Measurements from ENCODE around the gene ZXDC. TPM values are rescaled to one million over a fixed set of nuclear protein-coding genes. Genes with fewer than 3 reads are reported as not detected.

ZXDC gene
- total and polyA plus RNA-seq, 2 donors from 2014 or later = 11.4 to 44.8 TPM

DNA sequence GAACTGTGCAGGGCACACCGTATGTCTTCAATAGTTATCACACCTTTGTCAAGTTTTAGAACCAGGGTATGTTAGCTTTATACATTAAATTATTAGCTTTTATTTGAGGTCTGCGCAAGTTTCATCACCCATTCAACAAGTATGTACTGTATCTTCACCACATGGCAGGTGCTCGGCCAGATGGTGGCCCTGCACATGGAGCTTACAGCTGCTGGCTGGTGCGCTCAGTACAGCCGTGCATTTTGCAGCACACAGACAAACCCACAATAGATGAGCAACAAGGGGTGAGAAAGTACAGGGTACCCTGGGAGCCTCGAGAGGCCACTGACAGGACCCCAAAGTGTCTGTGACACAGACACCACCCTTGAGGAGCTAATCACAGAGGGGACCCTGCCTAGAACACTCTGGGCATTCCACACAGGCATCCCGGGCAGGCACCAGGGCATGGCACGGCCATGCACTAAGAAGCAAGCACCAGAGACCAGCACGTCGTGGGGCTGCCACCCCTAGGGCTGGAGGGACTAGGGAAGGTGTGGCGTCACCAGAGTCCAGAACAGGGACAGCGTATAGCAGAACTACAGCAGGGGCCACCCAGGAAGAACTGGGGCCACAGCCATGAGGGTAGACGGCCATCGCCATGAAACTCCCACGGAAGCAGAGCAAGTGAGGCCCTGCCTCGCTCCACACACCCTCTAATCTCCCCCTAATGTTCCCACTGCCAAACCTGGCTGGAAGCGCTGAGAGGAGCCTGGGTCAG is 27.4 kb downstream of the ZXDC start:
- intact Hi-C loops (cut with DNase I) = no loop called here
- no peak overlapping the region for H3K4me3 ChIP-seq (ENCODE audit: low read length in 3 of 3)
- H3K27me3 ChIP-seq (ENCODE audit: control insufficient read depth, insufficient read depth, low read length) = no peaks in the 10 kb centered on the region
- peaks cover 0 to 23% (median 15%) of the 10 kb centered on the region in 3 donors for H3K36me3 ChIP-seq (ENCODE audit: control insufficient read depth in 2 of 3, insufficient read depth in 3 of 3, low read length in 3 of 3)
- H3K9ac ChIP-seq (ENCODE audit: low read length in 3 of 3) = no peak overlapping the region
- no peak for TF ChIP-seq CTCF (IDR thresholded peaks at IDR 0.05; ENCODE audit: borderline replicate concordance, extremely low read depth, insufficient read depth)
- DNase-seq (no peak), FAIRE-seq (no peak)
- no peak overlapping the region for H3K27ac ChIP-seq (ENCODE audit: low read depth in 2 of 2, low read length in 2 of 2)
- no peaks in the 10 kb centered on the region for H3K9me3 ChIP-seq (ENCODE audit: control insufficient read depth in 2 of 3, insufficient read depth in 1 of 3, low read length in 3 of 3)
- peaks cover 0 to 5% (median 0%) of the 10 kb centered on the region in 3 donors for H3K4me1 ChIP-seq (ENCODE audit: control insufficient read depth in 2 of 3, insufficient read depth in 2 of 3, low read depth in 1 of 3, low read length in 3 of 3)

DNA sequence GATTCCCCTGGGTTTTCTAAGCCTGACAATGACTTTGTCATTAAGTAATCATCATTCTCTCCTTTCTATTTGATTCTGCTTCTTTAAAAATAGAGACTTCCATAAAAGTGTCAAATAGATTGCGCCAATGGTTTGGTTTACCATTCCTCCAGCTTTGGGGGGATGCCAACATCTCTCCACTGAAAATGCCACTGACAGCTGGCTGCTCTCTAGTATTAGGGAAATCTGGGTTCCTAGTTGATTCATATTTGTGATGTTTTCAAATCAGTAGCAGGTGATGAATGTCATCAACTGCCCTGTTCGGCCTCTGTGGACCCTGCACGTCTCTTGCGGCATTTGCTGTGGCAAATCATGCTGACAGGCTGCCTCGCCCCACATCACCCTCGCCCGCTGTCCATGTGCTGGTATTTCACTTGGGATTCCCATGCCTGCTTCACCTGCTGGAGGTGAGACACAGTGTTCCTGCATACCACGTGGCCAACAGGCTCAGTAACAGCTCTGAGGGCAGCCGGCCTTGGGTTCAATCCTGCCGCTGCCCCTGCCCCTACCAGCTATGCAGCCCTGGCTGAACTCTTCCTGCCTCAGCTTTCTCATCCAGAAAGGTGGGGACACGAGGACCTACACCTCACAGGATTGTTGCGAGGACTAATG is 28.1 kb downstream of the ZXDC start:
- DNase-seq = no peak
- no peak overlapping the region for H3K4me3 ChIP-seq (ENCODE audit: low read length in 3 of 3)
- H3K36me3 ChIP-seq (ENCODE audit: control insufficient read depth in 2 of 3, insufficient read depth in 3 of 3, low read length in 3 of 3) = peaks cover 0 to 28% (median 15%) of the 10 kb centered on the region in 3 donors
- no peaks in the 10 kb centered on the region for H3K9me3 ChIP-seq (ENCODE audit: control insufficient read depth in 2 of 3, insufficient read depth in 1 of 3, low read length in 3 of 3)
- TF ChIP-seq CTCF (IDR thresholded peaks at IDR 0.05; ENCODE audit: borderline replicate concordance, extremely low read depth, insufficient read depth) = no peak
- H3K9ac ChIP-seq (ENCODE audit: low read length in 3 of 3) = no peak overlapping the region
- H3K27ac ChIP-seq (ENCODE audit: low read depth in 2 of 2, low read length in 2 of 2) = no peak overlapping the region
- H3K4me1 ChIP-seq (ENCODE audit: control insufficient read depth in 2 of 3, insufficient read depth in 2 of 3, low read depth in 1 of 3, low read length in 3 of 3) = peaks cover 0 to 5% (median 0%) of the 10 kb centered on the region in 3 donors
- H3K27me3 ChIP-seq (ENCODE audit: control insufficient read depth, insufficient read depth, low read length) = no peaks in the 10 kb centered on the region
- FAIRE-seq = no peak
- intact Hi-C loops (cut with DNase I) = no loop called here

GRCh38 chr3:126446791-126447190 is 28.9 kb downstream of the ZXDC start:
- Histone ChIP-seq H3K36me3 (ENCODE audit: control insufficient read depth in 2 of 3, insufficient read depth in 3 of 3, low read length in 3 of 3) (peaks cover 0 to 27% (median 12%) of the 10 kb centered on the region in 3 donors), H3K9me3 (ENCODE audit: control insufficient read depth in 2 of 3, insufficient read depth in 1 of 3, low read length in 3 of 3) (no peaks in the 10 kb centered on the region), H3K9ac (ENCODE audit: low read length in 3 of 3) (no peak overlapping the region), H3K27me3 (ENCODE audit: control insufficient read depth, insufficient read depth, low read length) (no peaks in the 10 kb centered on the region), H3K4me3 (ENCODE audit: low read length in 3 of 3) (no peak overlapping the region), H3K4me1 (ENCODE audit: control insufficient read depth in 2 of 3, insufficient read depth in 2 of 3, low read depth in 1 of 3, low read length in 3 of 3) (peaks cover 0 to 5% (median 0%) of the 10 kb centered on the region in 3 donors), H3K27ac (ENCODE audit: low read depth in 2 of 2, low read length in 2 of 2) (no peak overlapping the region)
- DNase-seq = no peak
- TF ChIP-seq CTCF (IDR thresholded peaks at IDR 0.05; ENCODE audit: borderline replicate concordance, extremely low read depth, insufficient read depth) = no peak
- intact Hi-C loops (cut with DNase I) = no loop called here
- no peak for FAIRE-seq
